HepG2 (cell line): ENCODE measurements around the gene ACADS. TPM values are rescaled to one million over a fixed set of nuclear protein-coding genes. Genes with fewer than 3 reads are reported as not detected.

ENCODE experiments used
- E2F1 ChIP-seq: sonication (generic); formaldehyde crosslinking; IDR thresholded peaks from 2 replicates; pipeline ENCODE4 v1.5.0; 2020; ENCODE audit warnings: missing genetic modification reagents
- HNRNPLL ChIP-seq: fragments of 200-400 bp; formaldehyde crosslinking; IDR thresholded peaks from 2 replicates; pipeline ENCODE4 v1.6.1; 2017; ENCODE audit warnings: mild to moderate bottlenecking, low read depth, low read length; ENCODE audit not compliant: poor library complexity, severe bottlenecking
- MXD1 ChIP-seq: sonication (generic); formaldehyde crosslinking; IDR thresholded peaks from 2 replicates; pipeline ENCODE4 v1.4.0; 2020; ENCODE audit warnings: mild to moderate bottlenecking, missing genetic modification reagents
- NFATC3 ChIP-seq: sonication (generic); formaldehyde crosslinking; IDR thresholded peaks from 2 replicates; pipeline ENCODE4 v1.5.1; 2020; ENCODE audit warnings: mild to moderate bottlenecking, missing genetic modification reagents
- RARA ChIP-seq: IDR thresholded peaks from 2 replicates; pipeline ENCODE4 v1.6.1; 2016; ENCODE audit warnings: missing genetic modification reagents, missing compliant biosample characterization
- RBFOX2 ChIP-seq: fragments of 200-400 bp; formaldehyde crosslinking; IDR thresholded peaks from 2 replicates; pipeline ENCODE4 v1.6.1; 2017; ENCODE audit warnings: low read depth, mild to moderate bottlenecking, low read length
- ZNF253 ChIP-seq: sonication (generic); formaldehyde crosslinking; IDR thresholded peaks from 2 replicates; pipeline ENCODE4 v1.8.0; 2022; ENCODE audit warnings: mild to moderate bottlenecking, missing genetic modification reagents, borderline replicate concordance
- ZNF609 ChIP-seq: sonication (generic); formaldehyde crosslinking; IDR thresholded peaks from 2 replicates; pipeline ENCODE4 v1.4.0; 2020; ENCODE audit warnings: mild to moderate bottlenecking, missing genetic modification reagents, borderline replicate concordance
- ZSCAN20 ChIP-seq: sonication (generic); formaldehyde crosslinking; IDR thresholded peaks from 2 replicates; pipeline ENCODE4 v1.4.0; 2020; ENCODE audit warnings: missing genetic modification reagents, mild to moderate bottlenecking, borderline replicate concordance
- polyA plus RNA-seq, 8 experiments: library from polyadenylated mRNA; depleted of rRNA in 3 of 8; stranded (reverse) in 7 of 8; unstranded in 1 of 8; fragments of >200 nt; fragmentation: Illumina TruSeq in 4 of 8; extraction: Trizol in 4 of 8; gene quantifications; 2 replicates each; pipeline versions ENCODE4 v1.2.1 to v1.2.3, GENCODE V29; 2011 to 2016; ENCODE audit warnings: low read depth in 4 of 8, missing spikeins in 1 of 8, mixed read lengths in 1 of 8; ENCODE audit not compliant: insufficient read depth in 1 of 8
- total RNA-seq, 5 experiments: library from RNA; depleted of rRNA; stranded (reverse); fragments of >200 nt; fragmentation: Illumina TruSeq; extraction: Trizol; gene quantifications; 2 replicates each; pipeline ENCODE4 v1.2.3, GENCODE V29; 2016; ENCODE audit warnings: low read depth in 1 of 5
- TF ChIP-seq, protein P1 (sequence below): sonication (generic); formaldehyde crosslinking; IDR thresholded peaks from 2 replicates; pipeline ENCODE4 v1.4.0; 2020; ENCODE audit warnings: missing genetic modification reagents
- TF ChIP-seq, protein P2 (sequence below): sonication (generic); formaldehyde crosslinking; IDR thresholded peaks from 2 replicates; pipeline ENCODE4 v1.5.0; 2020; ENCODE audit warnings: mild to moderate bottlenecking, missing genetic modification reagents
- TF ChIP-seq, protein P3 (sequence below): sonication (generic); formaldehyde crosslinking; IDR thresholded peaks from 2 replicates; pipeline ENCODE4 v1.9.0; 2022; ENCODE audit warnings: low read depth, missing genetic modification reagents
- TF ChIP-seq, protein P4 (sequence below): sonication (generic); formaldehyde crosslinking; IDR thresholded peaks from 2 replicates; pipeline ENCODE4 v1.4.0; 2020; ENCODE audit warnings: missing genetic modification reagents

The ACADS gene
- total and polyA plus RNA-seq, 2 of the 13 experiments (the other 11 are each of a cell fraction or from before 2014, with no cell fraction given) = 17.4 to 27.7 TPM

DNA sequence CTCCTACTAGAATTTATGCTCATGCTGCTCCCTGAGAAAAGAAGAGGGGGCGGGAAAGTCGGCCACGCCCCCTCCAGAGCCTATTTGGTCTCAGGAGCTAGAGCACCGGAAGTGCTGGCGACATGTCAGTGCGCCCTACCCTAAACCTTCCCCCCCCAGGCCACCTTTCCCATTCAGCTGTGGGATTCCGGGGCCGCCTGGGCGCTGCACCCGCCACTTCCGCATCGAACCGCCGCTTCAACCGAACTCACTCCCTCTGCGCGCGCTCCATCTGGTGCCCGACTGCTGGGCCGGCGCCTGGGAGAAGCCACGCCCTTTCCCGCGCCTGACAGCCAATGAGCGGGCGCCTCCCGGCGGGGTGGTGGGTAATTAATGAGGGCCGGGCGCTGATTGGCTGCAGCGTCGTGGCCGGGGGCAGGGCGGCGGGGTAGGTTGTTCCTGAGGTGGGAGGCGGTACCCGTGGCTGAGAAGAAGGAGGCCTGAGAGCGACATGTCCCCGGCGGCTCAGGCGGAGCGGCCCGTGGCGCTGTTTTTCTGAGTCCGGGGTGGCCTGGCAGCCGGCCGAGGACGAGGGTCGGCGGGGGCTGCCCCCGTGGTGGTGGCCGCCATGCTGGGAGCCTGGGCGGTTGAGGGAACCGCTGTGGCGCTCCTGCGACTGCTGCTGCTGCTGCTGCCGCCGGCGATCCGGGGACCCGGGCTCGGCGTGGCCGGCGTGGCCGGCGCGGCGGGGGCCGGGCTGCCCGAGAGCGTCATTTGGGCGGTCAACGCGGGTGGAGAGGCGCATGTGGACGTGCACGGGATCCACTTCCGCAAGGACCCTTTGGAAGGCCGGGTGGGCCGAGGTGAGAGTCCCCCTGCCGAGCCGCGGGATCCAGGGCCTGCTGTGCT is 38.7 kb upstream of the ACADS start, which contains the start of gene MLEC (continued):
- TF ChIP-seq ZNF609 (peak; percentile 50; the same call in 1 of the 2 replicates), HNRNPLL (peak; percentile 80), RARA (CRISPR knock-in tag) (peak; percentile 26; the same call in 1 of the 2 replicates), RBFOX2 (peak; percentile 84), ZNF253 (CRISPR knock-in tag) (peak; percentile 71; the same call in 1 of the 2 replicates), ZSCAN20 (0 out of 2 replicates have a peak, but pooled peaks have one; percentile 30), E2F1 (CRISPR knock-in tag) (peak; percentile 89), MXD1 (CRISPR knock-in tag) (peak; percentile 56; the same call in 1 of the 2 replicates), NFATC3 (no peak)
- TF ChIP-seq, protein P1, sequence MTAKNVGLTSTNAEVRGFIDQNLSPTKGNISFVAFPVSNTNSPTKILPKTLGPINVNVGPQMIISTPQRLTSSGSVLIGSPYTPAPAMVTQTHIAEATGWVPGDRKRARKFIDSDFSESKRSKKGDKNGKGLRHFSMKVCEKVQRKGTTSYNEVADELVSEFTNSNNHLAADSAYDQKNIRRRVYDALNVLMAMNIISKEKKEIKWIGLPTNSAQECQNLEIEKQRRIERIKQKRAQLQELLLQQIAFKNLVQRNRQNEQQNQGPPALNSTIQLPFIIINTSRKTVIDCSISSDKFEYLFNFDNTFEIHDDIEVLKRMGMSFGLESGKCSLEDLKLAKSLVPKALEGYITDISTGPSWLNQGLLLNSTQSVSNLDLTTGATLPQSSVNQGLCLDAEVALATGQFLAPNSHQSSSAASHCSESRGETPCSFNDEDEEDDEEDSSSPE (CRISPR knock-in tag) = peak; percentile 87
- TF ChIP-seq, protein P2, sequence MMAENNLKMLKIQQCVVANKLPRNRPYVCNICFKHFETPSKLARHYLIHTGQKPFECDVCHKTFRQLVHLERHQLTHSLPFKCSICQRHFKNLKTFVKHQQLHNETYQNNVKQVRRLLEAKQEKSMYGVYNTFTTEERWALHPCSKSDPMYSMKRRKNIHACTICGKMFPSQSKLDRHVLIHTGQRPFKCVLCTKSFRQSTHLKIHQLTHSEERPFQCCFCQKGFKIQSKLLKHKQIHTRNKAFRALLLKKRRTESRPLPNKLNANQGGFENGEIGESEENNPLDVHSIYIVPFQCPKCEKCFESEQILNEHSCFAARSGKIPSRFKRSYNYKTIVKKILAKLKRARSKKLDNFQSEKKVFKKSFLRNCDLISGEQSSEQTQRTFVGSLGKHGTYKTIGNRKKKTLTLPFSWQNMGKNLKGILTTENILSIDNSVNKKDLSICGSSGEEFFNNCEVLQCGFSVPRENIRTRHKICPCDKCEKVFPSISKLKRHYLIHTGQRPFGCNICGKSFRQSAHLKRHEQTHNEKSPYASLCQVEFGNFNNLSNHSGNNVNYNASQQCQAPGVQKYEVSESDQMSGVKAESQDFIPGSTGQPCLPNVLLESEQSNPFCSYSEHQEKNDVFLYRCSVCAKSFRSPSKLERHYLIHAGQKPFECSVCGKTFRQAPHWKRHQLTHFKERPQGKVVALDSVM (CRISPR knock-in tag) = 0 out of 2 replicates have a peak, but pooled peaks have one; percentile 42
- TF ChIP-seq, protein P3, sequence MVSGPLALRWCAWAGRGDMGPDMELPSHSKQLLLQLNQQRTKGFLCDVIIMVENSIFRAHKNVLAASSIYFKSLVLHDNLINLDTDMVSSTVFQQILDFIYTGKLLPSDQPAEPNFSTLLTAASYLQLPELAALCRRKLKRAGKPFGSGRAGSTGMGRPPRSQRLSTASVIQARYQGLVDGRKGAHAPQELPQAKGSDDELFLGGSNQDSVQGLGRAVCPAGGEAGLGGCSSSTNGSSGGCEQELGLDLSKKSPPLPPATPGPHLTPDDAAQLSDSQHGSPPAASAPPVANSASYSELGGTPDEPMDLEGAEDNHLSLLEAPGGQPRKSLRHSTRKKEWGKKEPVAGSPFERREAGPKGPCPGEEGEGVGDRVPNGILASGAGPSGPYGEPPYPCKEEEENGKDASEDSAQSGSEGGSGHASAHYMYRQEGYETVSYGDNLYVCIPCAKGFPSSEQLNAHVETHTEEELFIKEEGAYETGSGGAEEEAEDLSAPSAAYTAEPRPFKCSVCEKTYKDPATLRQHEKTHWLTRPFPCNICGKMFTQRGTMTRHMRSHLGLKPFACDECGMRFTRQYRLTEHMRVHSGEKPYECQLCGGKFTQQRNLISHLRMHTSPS = no peak
- TF ChIP-seq, protein P4, sequence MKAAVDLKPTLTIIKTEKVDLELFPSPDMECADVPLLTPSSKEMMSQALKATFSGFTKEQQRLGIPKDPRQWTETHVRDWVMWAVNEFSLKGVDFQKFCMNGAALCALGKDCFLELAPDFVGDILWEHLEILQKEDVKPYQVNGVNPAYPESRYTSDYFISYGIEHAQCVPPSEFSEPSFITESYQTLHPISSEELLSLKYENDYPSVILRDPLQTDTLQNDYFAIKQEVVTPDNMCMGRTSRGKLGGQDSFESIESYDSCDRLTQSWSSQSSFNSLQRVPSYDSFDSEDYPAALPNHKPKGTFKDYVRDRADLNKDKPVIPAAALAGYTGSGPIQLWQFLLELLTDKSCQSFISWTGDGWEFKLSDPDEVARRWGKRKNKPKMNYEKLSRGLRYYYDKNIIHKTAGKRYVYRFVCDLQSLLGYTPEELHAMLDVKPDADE (CRISPR knock-in tag) = no peak
